Astrocyte (in vitro differentiated cells and primary cell): ENCODE measurements around the gene PLD5. TPM values are rescaled to one million over a fixed set of nuclear protein-coding genes. Genes with fewer than 3 reads are reported as not detected.
"Not testable (repeated sequence)": the region's sequence is repeated elsewhere in the genome, so short reads cannot be mapped to it uniquely, and the experiment has no call there.

Experiments used
- DNase-seq: peaks from one replicate; pipeline ENCODE4 v3.0.0-alpha.2; 2010; ENCODE audit warnings: low read depth
- FAIRE-seq: peaks from 2 replicates; lab custom pipeline; 2011; peaks lifted over from hg19 to GRCh38; lab: Jason Lieb, UNC
- H2AFZ ChIP-seq: 2 replicates; pipeline ENCODE4 v1.6.0; 2012; ENCODE audit warnings: low read depth, low read length, inconsistent platforms
- H3K27ac ChIP-seq: 2 replicates; pipeline ENCODE4 v1.5.1; 2011; ENCODE audit warnings: low read depth, low read length, inconsistent platforms
- H3K27me3 ChIP-seq: 2 replicates; pipeline ENCODE4 v1.6.0; 2011; ENCODE audit warnings: low read length, inconsistent platforms; ENCODE audit not compliant: insufficient read depth
- H3K36me3 ChIP-seq: 2 replicates; pipeline ENCODE4 v1.5.1; 2011; ENCODE audit warnings: low read length, inconsistent platforms; ENCODE audit not compliant: insufficient read depth
- H3K4me1 ChIP-seq: 2 replicates; pipeline ENCODE4 v1.5.1; 2011; ENCODE audit warnings: low read length, inconsistent platforms; ENCODE audit not compliant: insufficient read depth
- H3K4me2 ChIP-seq: 2 replicates; pipeline ENCODE4 v1.6.0; 2012; ENCODE audit warnings: low read length, inconsistent platforms
- H3K4me3 ChIP-seq: 2 replicates; pipeline ENCODE4 v1.5.1; 2011; ENCODE audit warnings: low read depth, mild to moderate bottlenecking, low read length, inconsistent platforms; ENCODE audit not compliant: insufficient read depth
- H3K79me2 ChIP-seq: 2 replicates; pipeline ENCODE4 v1.6.0; 2012; ENCODE audit warnings: mild to moderate bottlenecking, low read length, inconsistent platforms; ENCODE audit not compliant: insufficient read depth
- H3K9ac ChIP-seq: 2 replicates; pipeline ENCODE4 v1.6.0; 2012; ENCODE audit warnings: mild to moderate bottlenecking, low read length, inconsistent platforms
- H3K9me3 ChIP-seq: 2 replicates; pipeline ENCODE4 v1.5.1; 2012; ENCODE audit warnings: low read depth, mild to moderate bottlenecking, low read length, inconsistent platforms; ENCODE audit not compliant: insufficient read depth
- H4K20me1 ChIP-seq: 2 replicates; pipeline ENCODE4 v1.6.0; 2012; ENCODE audit warnings: low read length, inconsistent platforms; ENCODE audit not compliant: insufficient read depth
- H3K27ac Mint-ChIP-seq: one replicate; pipeline ENCODE4 v1.8.0; 2021; ENCODE audit warnings: mild to moderate bottlenecking, mixed read lengths; ENCODE audit not compliant: unreplicated experiment
- H3K27me3 Mint-ChIP-seq: one replicate; pipeline ENCODE4 v1.8.0; 2021; ENCODE audit warnings: low read depth, mixed read lengths; ENCODE audit not compliant: unreplicated experiment
- H3K36me3 Mint-ChIP-seq: one replicate; pipeline ENCODE4 v1.8.0; 2021; ENCODE audit warnings: low read depth, mixed read lengths; ENCODE audit not compliant: unreplicated experiment
- H3K4me1 Mint-ChIP-seq: one replicate; pipeline ENCODE4 v1.8.0; 2021; ENCODE audit warnings: low read depth, mixed read lengths; ENCODE audit not compliant: unreplicated experiment
- H3K4me3 Mint-ChIP-seq: one replicate; pipeline ENCODE4 v1.8.0; 2021; ENCODE audit warnings: mild to moderate bottlenecking, moderate library complexity, mixed read lengths; ENCODE audit not compliant: unreplicated experiment
- H3K9me3 Mint-ChIP-seq: one replicate; pipeline ENCODE4 v1.8.0; 2021; ENCODE audit warnings: mild to moderate bottlenecking, mixed read lengths; ENCODE audit not compliant: unreplicated experiment
- total RNA-seq: library from RNA; stranded (reverse); gene quantifications from 2 replicates; pipeline ENCODE4 v1.2.1, GENCODE V29; 2021

PLD5 gene
- total RNA-seq, 1 donor from 2014 or later, result 4.9 TPM

- H3K4me2 ChIP-seq, H3K27me3 Mint-ChIP-seq, DNase-seq, H3K36me3 ChIP-seq, H3K9me3 ChIP-seq, H4K20me1 ChIP-seq, H3K27ac Mint-ChIP-seq, H3K27me3 ChIP-seq, H2AFZ ChIP-seq, H3K4me1 ChIP-seq, H3K79me2 ChIP-seq, H3K36me3 Mint-ChIP-seq, H3K9ac ChIP-seq, H3K4me3 Mint-ChIP-seq, H3K4me1 Mint-ChIP-seq, H3K27ac ChIP-seq, H3K4me3 ChIP-seq, H3K9me3 Mint-ChIP-seq: not testable (repeated sequence)
- peak; percentile 13 for FAIRE-seq
Observed at GRCh38 chr1:242288067-242288466, 236.4 kb downstream of the PLD5 start.

- H3K9ac ChIP-seq, H3K4me2 ChIP-seq, H3K9me3 ChIP-seq, H3K27me3 Mint-ChIP-seq, H3K79me2 ChIP-seq, H3K36me3 Mint-ChIP-seq, H3K27ac ChIP-seq, H4K20me1 ChIP-seq, H3K4me1 Mint-ChIP-seq, H3K4me3 Mint-ChIP-seq, H3K9me3 Mint-ChIP-seq, H3K27ac Mint-ChIP-seq, H3K27me3 ChIP-seq, DNase-seq, H3K4me3 ChIP-seq, H3K4me1 ChIP-seq, FAIRE-seq, H2AFZ ChIP-seq, H3K36me3 ChIP-seq: not testable (repeated sequence)
Observed at GRCh38 chr1:242282758-242283485, 241.6 kb downstream of the PLD5 start.

GRCh38 chr1:242278406-242278805 is 246.1 kb downstream of the PLD5 start:
- not testable (repeated sequence) for FAIRE-seq, H3K9me3 Mint-ChIP-seq, H3K9ac ChIP-seq, H4K20me1 ChIP-seq, H3K4me1 Mint-ChIP-seq, H3K27me3 ChIP-seq, H3K4me2 ChIP-seq, H3K4me3 Mint-ChIP-seq, H3K4me3 ChIP-seq, H3K27me3 Mint-ChIP-seq, H3K36me3 ChIP-seq, H3K36me3 Mint-ChIP-seq, H2AFZ ChIP-seq, H3K4me1 ChIP-seq, DNase-seq, H3K27ac Mint-ChIP-seq, H3K79me2 ChIP-seq, H3K27ac ChIP-seq, H3K9me3 ChIP-seq

- not testable (repeated sequence) for H3K4me2 ChIP-seq, FAIRE-seq, H3K27me3 ChIP-seq, H3K27ac Mint-ChIP-seq, H3K27me3 Mint-ChIP-seq, H4K20me1 ChIP-seq, H3K9me3 ChIP-seq, H3K4me3 Mint-ChIP-seq, H3K36me3 ChIP-seq, H3K36me3 Mint-ChIP-seq, H3K4me1 ChIP-seq, H3K27ac ChIP-seq, H2AFZ ChIP-seq, H3K4me3 ChIP-seq, H3K9me3 Mint-ChIP-seq, H3K4me1 Mint-ChIP-seq, H3K79me2 ChIP-seq, DNase-seq, H3K9ac ChIP-seq
Observed at GRCh38 chr1:242276769-242277168, 247.7 kb downstream of the PLD5 start.

- not testable (repeated sequence) for H3K36me3 Mint-ChIP-seq, H3K4me3 Mint-ChIP-seq, H3K4me1 Mint-ChIP-seq, H3K79me2 ChIP-seq, H3K27me3 ChIP-seq, H3K27me3 Mint-ChIP-seq, H3K9ac ChIP-seq, DNase-seq, H3K27ac ChIP-seq, H3K36me3 ChIP-seq, H3K9me3 Mint-ChIP-seq, H3K27ac Mint-ChIP-seq, H3K4me2 ChIP-seq, H3K4me1 ChIP-seq, FAIRE-seq, H3K9me3 ChIP-seq, H3K4me3 ChIP-seq, H2AFZ ChIP-seq, H4K20me1 ChIP-seq
Observed at GRCh38 chr1:242267004-242267403, 257.5 kb downstream of the PLD5 start.

- H3K4me3 ChIP-seq, H2AFZ ChIP-seq, H3K36me3 ChIP-seq, H3K4me3 Mint-ChIP-seq, H3K27me3 Mint-ChIP-seq, H4K20me1 ChIP-seq, H3K27me3 ChIP-seq, H3K4me1 Mint-ChIP-seq, H3K79me2 ChIP-seq, H3K4me1 ChIP-seq, FAIRE-seq, H3K27ac Mint-ChIP-seq, H3K9me3 Mint-ChIP-seq, DNase-seq, H3K9me3 ChIP-seq, H3K9ac ChIP-seq, H3K36me3 Mint-ChIP-seq, H3K4me2 ChIP-seq, H3K27ac ChIP-seq: not testable (repeated sequence)
Observed at GRCh38 chr1:242264419-242264818, 260.1 kb downstream of the PLD5 start.
